DMS 273 (cell line): ENCODE data around the gene FHAD1.

ENCODE experiments used
- DNase-seq: peaks from one replicate; lab custom pipeline; 2025; ENCODE audit not compliant: unreplicated experiment; lab: John Stamatoyannopoulos, UW

Gene FHAD1

GRCh38 chr1:15245593-15246360 lies 1.2 kb upstream of the FHAD1 start:
- peak; percentile 22 for DNase-seq

DNA sequence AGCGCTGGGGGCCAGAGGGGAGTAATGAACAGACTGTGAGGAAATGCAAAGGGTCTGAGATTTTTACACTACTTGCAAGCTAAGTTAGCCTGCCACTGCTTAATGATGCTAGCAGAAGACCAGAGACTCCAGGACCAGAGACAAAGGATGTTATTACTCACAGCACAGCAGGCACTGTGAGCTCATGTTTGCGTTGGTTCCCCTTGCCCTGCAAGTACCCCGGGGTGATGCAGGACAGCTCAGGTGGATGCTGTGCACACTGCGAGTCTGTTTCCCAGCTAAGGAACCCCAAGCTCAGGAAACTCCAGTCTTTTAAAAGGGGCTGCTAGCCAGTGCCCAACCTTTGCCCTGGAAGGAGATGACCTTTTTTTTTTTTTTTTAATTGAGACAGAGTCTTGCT lies 1.2 kb downstream of the FHAD1 start:
- no peak for DNase-seq

DNA sequence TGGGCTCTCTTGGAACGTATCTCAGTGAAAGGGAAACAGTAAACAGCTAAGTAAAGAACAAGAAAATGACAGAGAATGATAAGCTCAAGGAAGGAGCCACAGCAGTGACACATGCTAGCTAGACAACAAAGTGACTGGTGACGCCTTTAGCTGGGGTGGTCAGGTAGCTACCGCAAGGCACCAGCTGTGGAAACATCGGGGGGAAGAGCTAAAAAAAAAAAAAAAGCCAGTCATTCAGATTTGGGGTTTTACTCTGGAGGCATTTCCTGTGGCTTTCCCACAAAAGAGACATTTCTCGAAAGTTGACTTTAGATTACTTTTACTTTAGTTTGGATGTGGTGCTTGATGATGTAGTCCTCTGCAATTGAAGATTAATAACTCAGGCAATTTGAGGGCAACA lies 2.1 kb downstream of the FHAD1 start:
- DNase-seq = no peak

- peak; percentile 29 for DNase-seq
These were observed 5.1 kb downstream of the FHAD1 start for GRCh38 chr1:15251857-15252835.

GRCh38 chr1:15254559-15254958 lies 7.5 kb downstream of the FHAD1 start:
- DNase-seq = peak; percentile 36

DNA sequence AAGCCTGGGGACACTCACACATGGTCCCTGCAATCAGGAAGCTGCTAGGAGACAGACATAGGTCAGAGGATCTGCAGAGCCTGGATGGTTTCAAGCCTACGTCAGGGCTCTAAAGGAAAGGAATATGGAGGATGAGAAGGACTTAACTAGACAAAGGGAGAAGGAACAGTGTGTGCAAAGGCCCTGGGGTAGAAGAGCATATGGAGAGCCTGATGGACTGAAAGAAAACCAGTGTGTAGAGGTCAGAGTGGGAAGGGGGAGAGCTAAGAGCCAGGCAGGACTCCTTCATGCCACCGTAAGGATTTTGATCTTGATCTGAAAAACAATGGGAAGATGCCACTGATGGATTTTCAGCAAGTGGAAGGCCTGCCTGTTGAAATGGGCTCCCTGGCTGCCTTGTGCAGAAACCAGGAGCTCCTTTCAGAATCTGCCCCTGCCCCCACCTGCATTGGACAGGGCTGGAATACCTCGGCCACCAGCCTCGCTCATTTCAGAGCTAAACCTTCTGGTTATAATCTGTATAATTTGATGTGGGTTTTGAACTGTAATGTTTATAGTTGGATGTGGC lies 8.6 kb downstream of the FHAD1 start:
- DNase-seq = no peak

DNA sequence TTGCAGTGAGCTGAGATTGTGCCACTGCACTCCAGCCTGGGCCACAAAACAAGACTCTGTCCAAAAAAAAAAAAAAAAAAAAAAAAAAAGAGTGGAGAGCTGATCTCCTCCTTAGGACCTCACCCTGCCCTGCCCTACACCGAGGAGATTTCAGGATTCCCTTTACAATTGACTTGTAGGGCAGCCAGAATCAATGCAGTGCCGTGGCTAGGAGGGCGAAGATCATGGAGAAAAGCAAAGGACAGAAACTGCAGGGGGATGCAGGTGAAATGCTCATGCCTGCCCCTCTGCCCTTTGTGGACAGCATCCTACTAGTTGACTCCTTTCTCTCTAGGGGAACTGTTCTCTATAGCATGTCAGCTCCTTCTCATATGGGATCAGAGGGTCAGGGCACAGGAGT lies 9.6 kb downstream of the FHAD1 start:
- no peak for DNase-seq

DNA sequence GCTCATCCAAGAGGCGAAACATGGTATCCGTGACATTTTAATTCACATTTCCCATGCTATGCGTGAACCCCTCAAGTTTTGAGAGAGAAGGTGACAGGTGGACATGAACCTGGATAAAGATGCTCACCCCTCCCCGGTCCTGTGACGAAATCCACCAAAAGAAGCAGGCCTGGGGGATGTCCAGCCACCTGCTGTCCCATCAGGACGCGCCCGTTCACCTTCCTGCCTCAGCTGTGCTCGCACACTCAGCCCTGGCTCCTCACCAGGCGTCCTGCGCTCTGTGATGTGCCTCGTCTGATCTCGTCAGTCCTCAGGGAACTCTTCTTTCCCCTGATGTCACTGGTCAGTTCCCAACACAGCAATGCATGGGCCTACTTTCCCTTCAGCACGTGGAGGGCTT lies 10.3 kb downstream of the FHAD1 start:
- DNase-seq = no peak

DNA sequence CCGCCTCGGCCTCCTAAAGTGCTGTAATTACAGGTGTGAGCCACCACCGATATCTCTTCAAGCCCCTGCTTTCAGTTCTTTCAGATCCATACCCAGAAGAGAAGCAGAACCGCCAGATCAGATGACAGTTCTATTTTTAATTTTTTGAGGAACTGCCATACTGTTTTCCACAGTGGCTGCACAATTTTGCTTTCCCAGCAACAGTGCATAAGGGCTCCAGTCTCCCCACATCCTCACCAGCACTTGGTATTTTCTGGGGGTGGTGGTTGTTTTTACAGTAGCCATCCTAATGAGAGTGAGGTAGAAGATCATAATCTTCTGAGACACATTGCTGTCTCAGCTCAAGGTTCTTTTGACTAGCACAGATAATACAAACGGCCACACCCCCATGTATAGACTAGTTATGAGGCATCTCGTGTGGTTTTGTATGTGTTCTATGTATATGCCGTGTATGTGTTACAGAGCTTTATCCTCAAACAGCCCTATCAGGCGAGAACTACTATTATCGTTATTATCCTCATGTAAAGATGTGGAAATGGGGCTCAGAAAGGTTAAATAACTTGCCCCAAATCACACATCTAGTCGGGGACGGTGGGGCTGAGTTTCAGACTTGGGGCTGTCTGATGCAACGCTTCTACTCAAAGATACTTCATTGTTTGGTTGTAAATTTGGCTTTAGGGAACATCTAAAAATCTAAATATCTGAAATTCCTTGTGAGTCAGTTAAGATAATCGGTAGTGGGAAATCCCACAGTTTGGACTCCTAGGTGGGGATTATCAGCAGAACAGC lies 12.0 kb downstream of the FHAD1 start:
- DNase-seq = no peak

DNA sequence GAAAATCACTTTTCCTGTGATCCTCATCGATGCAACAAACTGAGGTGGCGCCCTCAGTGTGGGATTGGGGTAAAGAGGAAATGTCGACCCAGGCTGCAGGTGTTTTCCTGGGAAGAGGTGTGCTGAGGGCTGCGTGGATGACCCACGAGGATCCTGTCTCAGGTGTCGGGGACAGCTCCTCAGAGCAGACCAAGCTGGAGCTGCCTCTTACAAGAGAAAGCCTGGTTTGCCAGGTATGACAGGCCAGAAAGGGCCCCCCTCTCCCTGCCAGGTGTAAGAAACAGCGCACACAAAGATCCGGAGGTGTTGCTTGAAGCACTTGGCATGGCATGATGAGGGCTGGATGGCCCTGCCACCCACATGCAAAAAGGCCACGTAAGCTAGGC lies 12.6 kb downstream of the FHAD1 start:
- DNase-seq = no peak

DNA sequence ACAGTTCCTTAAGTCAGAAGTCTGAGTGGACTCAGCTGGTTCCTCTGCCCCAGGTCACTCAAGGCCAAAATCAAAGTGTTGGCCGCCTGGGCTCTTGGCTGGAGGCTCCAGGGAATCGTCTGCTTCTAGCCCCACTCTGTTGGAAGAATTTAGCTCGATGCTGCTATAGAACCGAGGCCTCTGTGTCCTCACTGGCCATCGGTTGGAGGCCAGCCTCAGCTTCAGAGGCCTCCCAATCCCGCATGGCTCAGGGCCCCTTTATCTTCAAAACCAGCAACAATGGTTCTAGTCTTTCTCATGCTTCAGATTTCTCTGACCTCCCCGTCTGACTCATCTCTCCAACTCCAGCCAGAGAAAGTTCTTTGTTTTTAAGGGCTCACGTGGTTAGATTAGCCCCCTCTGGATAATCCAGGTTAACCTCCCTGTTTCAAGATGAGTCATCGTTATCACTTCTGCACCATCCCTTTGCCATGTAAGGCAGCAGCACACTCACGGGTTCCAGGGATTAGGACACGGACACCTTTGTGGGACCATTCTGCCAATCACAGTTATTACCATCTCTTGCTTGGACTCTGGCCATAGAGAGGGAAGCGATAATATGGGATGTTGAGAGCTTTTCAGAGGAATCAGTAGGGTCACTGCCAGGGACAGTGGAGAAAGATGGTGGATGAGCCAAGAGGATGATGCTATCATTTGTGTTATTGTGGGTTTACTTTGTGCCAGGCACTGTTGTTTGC lies 13.6 kb downstream of the FHAD1 start:
- no peak for DNase-seq

DNA sequence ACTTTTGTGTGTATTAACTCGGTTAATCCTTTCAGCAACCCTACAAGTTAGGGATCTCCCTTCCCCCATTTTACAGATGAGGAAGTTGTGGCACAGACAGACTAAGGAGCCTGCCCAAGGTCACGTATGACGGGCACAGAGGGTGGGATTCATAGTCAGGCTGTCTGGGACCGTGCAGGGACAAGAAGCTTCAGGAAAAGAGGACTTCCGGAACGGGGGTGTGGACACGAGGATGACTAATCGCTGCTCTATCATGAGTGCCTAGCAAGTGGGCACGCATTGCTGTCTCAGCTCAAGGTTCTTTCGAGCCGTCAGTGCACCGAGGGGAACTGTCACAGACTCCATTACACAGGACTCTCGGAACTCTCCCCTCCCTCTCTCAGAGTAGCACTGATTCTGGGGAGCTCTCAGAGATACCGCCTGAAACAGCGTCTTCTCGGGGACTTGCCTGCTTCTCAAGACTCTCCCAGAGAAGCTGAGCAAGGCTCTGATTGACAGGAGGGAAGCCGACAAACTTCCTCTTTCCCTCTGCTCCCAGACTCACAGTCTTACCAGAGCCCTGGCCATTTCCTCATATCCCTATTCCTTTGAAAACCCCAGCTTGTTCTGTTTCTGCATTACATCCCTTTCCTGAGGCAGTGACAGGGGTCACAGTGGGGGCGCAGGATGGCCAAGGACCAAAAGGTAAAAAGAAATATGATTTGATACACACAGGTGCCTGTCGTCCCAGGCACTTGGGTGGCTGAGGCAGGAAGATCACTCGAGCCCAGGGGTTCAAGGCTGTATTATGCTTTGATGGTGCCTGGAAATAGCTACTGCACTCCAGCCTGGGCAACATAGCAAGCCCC lies 14.4 kb downstream of the FHAD1 start:
- DNase-seq = no peak

- no peak for DNase-seq
These were observed 15.0 kb downstream of the FHAD1 start for GRCh38 chr1:15262003-15262377.

DNA sequence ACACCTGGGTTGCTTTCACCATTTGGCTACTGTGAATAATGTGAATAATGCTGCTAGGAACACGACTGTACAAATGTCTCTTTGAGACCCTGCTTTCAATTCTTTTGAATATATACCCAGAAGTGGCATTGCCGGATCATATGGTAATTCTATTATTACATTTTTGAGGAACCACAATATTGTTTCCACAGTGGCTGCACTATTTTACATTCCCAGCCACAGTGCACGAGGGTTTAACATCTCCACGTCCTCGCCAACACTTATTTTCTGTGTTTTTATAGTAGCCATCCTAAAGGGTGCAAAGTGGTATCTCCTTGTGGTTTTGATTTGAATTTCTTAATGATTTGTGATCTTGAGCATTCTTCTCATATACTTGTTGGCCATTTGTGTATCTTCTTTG lies 15.7 kb downstream of the FHAD1 start:
- no peak for DNase-seq

DNA sequence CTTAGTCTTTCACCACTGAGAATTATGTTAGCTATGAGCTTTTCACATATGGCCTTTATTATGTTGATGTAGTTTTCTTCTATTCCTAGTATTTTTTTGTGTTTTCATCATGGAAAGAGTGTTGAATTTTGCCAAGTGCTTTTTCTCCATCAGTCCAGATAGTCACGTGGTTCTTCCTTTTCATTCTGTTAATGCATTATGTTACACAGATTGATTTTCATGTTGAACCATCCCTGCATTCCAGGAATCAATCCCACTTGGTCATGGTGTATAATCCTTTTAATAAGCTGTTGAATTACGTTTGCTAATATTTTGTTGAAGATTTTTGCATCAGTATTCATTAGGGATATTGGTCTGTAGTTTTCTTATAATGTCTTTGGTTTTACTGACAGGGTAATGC lies 17.7 kb downstream of the FHAD1 start:
- no peak for DNase-seq

GRCh38 chr1:15271196-15271595 lies 24.2 kb downstream of the FHAD1 start:
- no peak for DNase-seq

- DNase-seq = peak; percentile 91
These were observed 25.2 kb downstream of the FHAD1 start for GRCh38 chr1:15272009-15272781.

- no peak for DNase-seq
These were observed 25.7 kb downstream of the FHAD1 start for GRCh38 chr1:15272782-15273127.

GRCh38 chr1:15273274-15273673 lies 26.3 kb downstream of the FHAD1 start:
- DNase-seq = no peak
